T-helper 2 cell treated with Interferon-gamma antibody and Interleukin-4, amounts not matched to agents 100 ng/mL and 5 ng/mL, for 36 hours (primary cell): ENCODE measurements around the gene TMEM88. TPM values are rescaled to one million over a fixed set of nuclear protein-coding genes. Genes with fewer than 3 reads are reported as not detected.

Experiments used
- intact Hi-C: fragments of 100-400 bp; cut with micrococcal nuclease; formaldehyde crosslinking; loops from one replicate; pipeline ENCODE4 v1.15.1; 2023
- total RNA-seq: library from RNA; stranded (reverse); gene quantifications from 2 replicates; pipeline ENCODE4 v1.2.3, GENCODE V29; 2022

TMEM88 gene
- total RNA-seq, 1 donor from 2014 or later: 0.82 TPM

- intact Hi-C loops: loop anchor here (10.0 kb wide), 2 partner anchors 218 to 292 kb away; partner anchors contain the start of genes FXR2 and HES7
These were observed 22.4 kb upstream of the TMEM88 start for GRCh38 chr17:7832431-7832830.

GRCh38 chr17:7833011-7833794, 21.7 kb upstream of the TMEM88 start:
- intact Hi-C loops: loop anchor here (10.0 kb wide), 2 partner anchors 218 to 292 kb away; partner anchors contain the start of genes FXR2 and HES7

DNA sequence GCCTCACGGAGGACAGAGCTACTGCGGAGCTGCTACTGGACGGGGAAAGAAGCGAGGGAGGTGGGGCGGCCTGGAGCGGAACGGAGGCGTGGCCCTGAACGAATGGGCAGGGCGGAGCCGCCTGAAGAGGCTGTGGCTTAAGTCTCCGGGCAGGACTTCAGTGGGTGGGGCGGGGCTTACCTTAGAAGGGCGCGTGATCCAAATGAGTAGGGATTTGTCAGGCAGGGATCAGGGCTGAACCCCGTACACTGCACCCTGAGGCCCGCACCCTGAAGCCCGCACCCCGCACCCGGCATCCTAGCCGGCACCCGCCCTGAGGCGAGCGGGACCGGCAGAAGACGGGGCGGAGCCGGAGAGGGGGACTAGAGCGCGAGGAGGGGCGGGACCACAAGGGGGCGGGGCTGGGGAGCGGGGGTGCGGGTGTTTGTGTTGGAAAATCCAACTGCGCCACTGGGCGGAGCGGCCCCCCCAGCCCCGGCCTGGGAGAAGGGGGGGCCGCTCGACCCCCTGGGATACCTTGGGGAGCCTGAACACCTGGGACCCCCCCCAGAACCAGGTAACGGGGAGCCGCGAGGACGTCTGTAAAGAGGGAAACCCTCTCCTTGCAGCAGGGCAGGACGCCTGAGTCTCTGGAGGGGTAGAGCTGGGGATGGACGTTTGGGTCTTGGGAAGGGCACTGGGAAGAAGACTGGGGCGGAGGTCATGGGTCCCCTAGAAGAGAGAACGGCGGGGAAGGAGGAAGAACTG, 20.9 kb upstream of the TMEM88 start, which contains the start of gene KDM6B:
TSS of gene KDM6B (plus strand) at position 423 of the 747 bp plus-strand sequence. CDS start 11,338 bp downstream, outside the sequence.
- intact Hi-C loops: loop anchor here (1.0 to 10.0 kb wide), 4 partner anchors 23 to 291 kb away; partner anchors contain the start of genes FXR2, HES7, NAA38 and TP53

DNA sequence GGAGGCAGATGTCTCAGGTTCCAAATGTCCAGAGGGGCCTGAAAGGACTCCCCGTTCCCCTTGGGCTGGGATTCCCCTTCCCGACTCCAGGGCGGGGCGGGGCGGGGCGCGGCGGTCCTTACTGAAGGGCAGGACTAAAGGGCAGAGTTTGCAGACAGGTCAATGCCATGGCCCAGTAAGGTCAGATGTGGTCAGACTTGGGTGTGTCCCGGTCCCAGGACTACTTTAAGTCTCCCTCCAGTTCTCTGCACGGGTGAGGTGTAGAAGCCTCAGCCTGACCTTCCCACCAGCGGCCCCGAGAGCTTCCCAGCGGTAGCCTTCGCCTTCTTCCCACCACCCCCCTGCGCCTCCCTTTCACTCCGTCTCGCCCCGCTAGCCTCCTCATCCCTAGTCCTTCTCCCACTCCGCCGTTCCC, 20.3 kb upstream of the TMEM88 start:
- intact Hi-C loops: loop anchor here (1.0 to 10.0 kb wide), 4 partner anchors 23 to 290 kb away; partner anchors contain the start of genes FXR2, HES7, NAA38 and TP53

DNA sequence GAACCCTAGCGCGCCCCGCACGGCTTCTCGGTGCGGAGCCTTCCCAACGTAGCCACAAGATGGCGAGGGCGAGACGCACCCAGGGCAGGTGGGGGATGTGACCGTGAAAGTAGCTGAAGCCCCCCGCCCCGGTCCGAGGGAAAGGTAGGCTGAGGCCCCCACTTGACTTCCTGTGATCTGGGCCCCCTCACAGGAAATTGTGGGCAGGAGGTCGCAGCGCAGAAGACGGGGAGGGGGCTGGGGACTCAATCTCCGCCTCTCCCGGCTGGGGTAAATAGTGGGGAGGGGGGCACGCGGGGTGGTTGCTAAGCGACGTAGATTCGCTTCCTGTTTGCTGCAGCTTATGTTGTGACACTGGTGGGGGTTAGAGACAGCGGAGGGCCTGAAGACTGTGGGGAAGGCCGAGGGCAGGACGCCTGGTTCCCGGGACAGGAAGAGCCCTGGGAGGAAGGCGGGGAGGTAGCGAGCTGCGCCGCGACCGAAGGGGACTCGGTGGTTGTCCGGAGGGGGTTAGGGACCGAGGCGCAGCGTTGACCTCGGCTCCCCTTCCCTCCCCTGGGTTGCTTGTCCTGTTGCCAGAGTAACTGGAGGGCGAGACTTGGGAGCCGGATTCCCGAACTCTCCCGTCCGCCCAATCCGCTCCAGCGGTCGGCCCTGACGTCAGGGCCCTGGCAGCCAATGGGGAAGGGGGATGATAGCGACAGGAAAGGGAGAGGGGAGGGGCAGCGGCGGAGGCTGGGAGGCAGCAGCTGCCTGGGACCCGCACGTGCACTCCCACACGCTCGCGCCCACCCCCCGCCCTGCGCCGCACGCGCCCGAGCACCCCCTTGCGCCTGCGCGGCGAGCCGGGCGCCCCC, 19.7 kb upstream of the TMEM88 start:
- intact Hi-C loops: loop anchor here (1.0 to 10.0 kb wide), 8 partner anchors 9 to 290 kb away; partner anchors contain the start of genes CNTROB, FXR2, HES7 and NAA38

GRCh38 chr17:7835814-7836595, 18.9 kb upstream of the TMEM88 start:
- intact Hi-C loops: loop anchor here (1.0 to 10.0 kb wide), 7 partner anchors 8 to 289 kb away; partner anchors contain the start of genes CNTROB, FXR2, HES7 and TP53

- intact Hi-C loops: loop anchor here (10.0 kb wide), 2 partner anchors 222 to 288 kb away; partner anchors contain the start of genes FXR2 and HES7
These were observed 18.1 kb upstream of the TMEM88 start for GRCh38 chr17:7836596-7837407.

GRCh38 chr17:7837408-7838088, 17.3 kb upstream of the TMEM88 start:
- intact Hi-C loops: loop anchor here (10.0 kb wide), 2 partner anchors 223 to 287 kb away; partner anchors contain the start of genes FXR2 and HES7

DNA sequence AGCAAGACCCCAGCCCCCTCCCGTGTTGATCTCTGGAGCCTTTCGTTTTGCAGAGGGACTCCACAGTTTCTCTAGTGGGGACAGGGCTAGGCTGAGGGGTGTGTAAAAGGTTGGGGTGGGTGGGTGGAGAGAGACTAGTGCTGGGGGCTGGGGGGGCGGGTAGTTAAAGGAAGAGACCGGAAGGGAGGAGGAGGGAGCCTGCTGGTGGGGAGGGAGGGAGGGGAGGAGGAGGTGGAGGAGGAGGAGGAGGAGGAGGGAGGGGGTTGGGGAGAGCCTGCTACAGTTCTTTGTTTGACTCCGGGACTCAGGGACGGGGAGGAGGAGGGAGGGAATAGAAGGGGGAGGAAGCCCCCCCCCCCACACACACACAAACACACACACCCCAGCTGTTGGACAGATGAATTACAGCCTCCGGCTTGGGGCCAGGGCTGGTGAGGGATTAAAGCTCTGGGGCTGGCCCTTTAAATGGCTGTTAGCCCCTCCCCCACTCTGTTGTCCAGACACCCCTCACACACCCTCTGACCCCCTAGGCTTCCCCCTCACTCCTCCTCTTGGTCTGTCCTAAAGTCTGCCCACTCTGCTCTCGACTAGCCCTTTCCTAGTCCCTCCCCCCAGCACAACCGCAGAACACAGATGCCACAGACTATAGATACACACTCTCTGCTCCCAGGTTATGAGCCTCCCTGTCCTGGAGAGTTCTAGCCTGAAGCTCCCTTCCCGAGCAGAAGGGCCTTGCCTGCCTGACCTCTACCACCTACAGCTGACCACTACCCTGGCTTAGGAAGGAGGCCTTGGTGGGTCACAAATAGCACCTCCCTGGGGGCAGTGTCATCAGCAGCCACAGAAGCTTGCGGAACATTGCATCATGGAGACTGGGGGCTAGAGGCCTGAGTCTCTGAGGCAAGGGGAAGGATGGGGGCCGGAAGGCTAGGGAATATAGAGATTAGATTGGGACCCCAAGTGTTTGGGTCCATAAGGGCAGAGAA, 16.5 kb upstream of the TMEM88 start:
- intact Hi-C loops: loop anchor here (10.0 kb wide), 2 partner anchors 224 to 286 kb away; partner anchors contain the start of genes FXR2 and HES7

DNA sequence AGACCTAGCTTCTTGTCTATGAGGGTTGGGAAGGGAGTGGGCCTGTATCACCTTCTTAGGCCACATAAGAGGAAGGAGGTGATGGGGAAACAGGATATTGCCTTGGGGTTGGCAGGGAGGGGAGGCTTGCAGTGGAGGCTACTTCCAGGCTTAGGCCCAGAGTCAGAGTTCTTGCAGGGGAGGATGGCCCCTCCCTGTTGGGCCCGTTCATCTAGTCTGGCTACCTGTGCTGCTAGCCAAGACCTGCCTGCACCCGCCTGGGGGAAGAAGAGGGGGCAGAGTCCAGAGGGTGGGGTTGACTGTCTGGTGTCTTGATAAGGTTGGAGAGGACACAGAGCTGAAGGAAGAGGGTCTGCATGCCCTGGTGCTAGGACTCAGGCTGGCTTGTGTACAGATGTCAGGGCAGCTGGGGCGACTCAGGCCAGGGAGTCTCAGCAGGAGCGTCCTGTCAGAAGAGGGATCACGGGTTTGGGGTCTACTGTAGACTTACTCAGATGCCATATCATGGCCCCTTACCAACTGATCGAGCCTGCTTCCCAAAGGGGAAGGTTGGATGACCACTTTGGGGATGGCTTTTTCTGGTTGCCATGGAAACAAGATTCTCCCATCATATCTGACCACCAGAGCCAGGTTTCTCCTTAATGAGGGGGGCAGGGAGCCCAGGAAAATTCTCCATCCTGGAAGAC, 15.5 kb upstream of the TMEM88 start:
- intact Hi-C loops: loop anchor here (10.0 kb wide), 2 partner anchors 225 to 285 kb away; partner anchors contain the start of genes FXR2 and HES7

DNA sequence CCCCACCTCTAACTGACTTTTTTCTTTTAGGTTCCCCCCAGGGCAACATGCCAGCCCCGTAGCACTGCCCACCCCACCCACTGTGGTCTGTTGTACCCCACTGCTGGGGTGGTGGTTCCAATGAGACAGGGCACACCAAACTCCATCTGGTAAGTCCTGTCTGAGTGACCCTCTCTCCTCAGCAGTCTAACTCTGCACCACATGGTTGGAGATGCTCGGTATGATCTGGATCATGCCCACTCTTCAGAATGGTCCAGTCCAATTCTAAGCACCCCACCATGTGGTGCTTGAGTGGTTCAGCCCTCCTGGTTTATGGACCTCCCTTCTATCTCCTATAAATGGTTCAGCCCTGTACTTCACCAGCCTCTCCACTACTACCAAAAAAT, 15.0 kb upstream of the TMEM88 start:
- intact Hi-C loops: loop anchor here (5.0 to 10.0 kb wide), 4 partner anchors 225 to 828 kb away; partner anchors contain the start of genes FXR2, HES7, MPDU1 and RNASEK

GRCh38 chr17:7840441-7840840, 14.4 kb upstream of the TMEM88 start:
- intact Hi-C loops: loop anchor here (5.0 kb wide), 2 partner anchors 258 to 828 kb away; partner anchors contain the start of genes MPDU1 and RNASEK

GRCh38 chr17:7840875-7841274, 14.0 kb upstream of the TMEM88 start:
- intact Hi-C loops: loop anchor here (5.0 kb wide), 2 partner anchors 259 to 829 kb away; partner anchors contain the start of genes MPDU1 and RNASEK

DNA sequence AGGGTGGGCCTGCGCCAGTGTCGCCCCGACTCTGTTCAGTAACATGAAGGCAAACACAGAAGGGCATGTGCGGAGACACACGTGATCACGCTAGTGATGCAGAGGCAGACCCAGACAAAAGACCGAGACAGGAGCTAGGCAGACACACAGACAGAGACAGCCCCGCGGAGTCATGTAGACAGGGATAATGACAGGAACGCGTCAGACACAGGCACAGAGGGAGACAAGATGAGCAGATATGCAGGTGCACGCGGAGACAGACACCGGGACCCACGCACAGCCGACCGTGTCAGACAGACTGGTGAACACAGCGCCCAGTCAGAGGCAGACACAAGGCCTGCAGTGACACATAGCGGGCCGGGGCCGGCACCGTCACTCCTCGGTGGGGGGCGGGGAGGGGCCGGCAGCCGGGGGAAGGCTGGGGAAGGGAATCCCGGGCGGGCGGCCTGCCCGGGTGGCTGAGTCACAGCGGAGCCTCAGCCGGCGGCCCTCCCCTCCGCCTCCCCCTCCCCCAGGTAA, 13.4 kb upstream of the TMEM88 start:
- intact Hi-C loops: loop anchor here (5.0 kb wide), 2 partner anchors 259 to 829 kb away; partner anchors contain the start of genes MPDU1 and RNASEK

GRCh38 chr17:7841915-7842379, 12.9 kb upstream of the TMEM88 start:
- intact Hi-C loops: loop anchor here (1.0 to 5.0 kb wide), 5 partner anchors 9 to 830 kb away; partner anchors contain the start of genes MPDU1, RNASEK and TP53
